Astrocyte (in vitro differentiated cells and primary cell): ENCODE results near the gene SLC4A2.

Source experiments
- EZH2 ChIP-seq: IDR thresholded peaks from 2 replicates; pipeline ENCODE4 v1.6.1; 2012; ENCODE audit warnings: mild to moderate bottlenecking, low read length, inconsistent platforms; ENCODE audit not compliant: insufficient read depth
- TF ChIP-seq, protein P1 (sequence below): IDR thresholded peaks from 2 replicates; pipeline ENCODE4 v1.5.1; 2011; ENCODE audit warnings: low read depth, mild to moderate bottlenecking, inconsistent platforms, low read length, moderate library complexity; ENCODE audit not compliant: insufficient read depth

DNA sequence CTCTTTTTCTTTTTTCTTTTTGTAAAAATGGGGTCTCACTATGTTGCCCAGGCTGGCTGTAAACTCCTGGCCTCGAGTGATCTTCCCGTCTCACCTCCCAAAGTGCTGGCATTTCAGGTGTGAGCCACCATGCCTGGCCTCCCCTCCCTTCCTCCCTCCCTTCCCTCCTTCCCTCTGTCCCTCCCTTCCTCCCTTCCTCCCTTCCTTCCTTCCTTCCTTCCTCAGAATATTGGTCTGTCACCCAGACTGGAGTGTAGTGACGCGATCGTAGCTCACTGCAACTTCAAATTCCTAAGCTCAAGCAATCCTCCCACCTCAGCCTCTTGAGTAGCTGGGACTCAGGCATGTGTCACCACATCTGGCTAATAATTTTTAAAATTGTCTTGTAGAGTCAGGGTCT lies 35.3 kb downstream of the SLC4A2 start:
- TF ChIP-seq, protein P1, sequence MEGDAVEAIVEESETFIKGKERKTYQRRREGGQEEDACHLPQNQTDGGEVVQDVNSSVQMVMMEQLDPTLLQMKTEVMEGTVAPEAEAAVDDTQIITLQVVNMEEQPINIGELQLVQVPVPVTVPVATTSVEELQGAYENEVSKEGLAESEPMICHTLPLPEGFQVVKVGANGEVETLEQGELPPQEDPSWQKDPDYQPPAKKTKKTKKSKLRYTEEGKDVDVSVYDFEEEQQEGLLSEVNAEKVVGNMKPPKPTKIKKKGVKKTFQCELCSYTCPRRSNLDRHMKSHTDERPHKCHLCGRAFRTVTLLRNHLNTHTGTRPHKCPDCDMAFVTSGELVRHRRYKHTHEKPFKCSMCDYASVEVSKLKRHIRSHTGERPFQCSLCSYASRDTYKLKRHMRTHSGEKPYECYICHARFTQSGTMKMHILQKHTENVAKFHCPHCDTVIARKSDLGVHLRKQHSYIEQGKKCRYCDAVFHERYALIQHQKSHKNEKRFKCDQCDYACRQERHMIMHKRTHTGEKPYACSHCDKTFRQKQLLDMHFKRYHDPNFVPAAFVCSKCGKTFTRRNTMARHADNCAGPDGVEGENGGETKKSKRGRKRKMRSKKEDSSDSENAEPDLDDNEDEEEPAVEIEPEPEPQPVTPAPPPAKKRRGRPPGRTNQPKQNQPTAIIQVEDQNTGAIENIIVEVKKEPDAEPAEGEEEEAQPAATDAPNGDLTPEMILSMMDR = no peak
- no peak for TF ChIP-seq EZH2
